ENCODE data around the gene FILIP1L.

FILIP1L gene

GRCh38 chr3:100124201-100124761 is 10.0 kb upstream of the FILIP1L start:
- no peak for DNase-seq
- no peak for ATAC-seq

GRCh38 chr3:100123112-100123511 is 8.8 kb upstream of the FILIP1L start:
- DNase-seq = no peak
- no peak for ATAC-seq

DNA sequence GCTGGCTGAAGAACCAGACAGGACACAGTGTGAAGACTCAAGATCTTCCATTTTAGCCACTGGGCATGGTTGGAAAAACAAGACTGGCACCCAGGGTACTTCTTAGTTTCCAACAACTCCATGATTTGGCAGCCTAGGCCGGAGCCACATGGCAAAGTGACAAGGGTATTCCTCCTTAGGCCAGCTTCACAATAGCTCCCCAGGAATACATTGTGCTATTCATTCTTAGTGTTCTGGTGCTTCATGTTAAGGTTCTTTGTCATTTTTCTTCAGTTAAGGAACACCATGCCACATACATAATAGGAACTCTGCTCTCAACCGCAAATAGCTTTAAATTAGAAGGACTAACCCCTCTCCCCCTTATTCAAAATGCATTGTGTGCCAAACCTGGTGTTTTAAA is 8.0 kb upstream of the FILIP1L start:
- ATAC-seq = no peak
- no peak for DNase-seq

DNA sequence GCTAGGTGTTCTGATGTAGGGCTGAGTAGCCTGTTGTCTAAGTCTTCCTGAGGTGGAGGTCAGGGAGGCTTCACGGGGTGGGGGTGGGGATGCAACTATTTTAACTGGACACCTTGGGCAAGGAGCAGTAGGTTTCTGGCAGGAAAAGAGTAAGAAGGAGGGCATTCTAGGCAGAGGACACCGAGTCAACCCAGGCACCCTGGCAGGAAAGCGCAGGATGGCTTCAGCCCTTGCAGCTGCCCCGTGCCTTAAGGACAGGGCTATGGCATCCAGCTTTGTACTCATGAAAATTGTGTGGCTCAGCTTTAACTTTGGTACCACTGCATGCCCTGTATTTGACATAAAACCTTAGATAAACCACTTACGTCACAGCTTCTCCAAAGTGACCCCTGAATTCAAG is 6.4 kb upstream of the FILIP1L start:
- ATAC-seq (no peak), DNase-seq (no peak)

DNA sequence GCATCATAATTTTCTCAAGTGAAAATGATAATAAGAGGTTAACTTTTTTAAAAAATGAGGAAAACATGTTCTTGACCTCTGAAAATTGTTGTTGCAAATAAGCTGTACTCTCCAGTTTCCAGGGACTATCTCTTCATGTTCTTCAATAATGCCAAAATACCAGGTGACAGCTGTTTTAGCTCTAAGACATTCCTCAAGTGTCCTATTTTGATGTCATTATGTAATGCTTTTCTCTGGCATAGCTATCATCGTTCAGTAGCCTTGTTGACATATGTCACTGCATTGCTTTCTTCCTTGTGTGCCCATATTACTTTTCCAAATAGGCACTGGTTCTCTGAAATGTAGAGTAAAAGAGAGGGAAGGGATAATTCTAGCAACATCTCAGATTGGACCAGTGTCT is 5.7 kb upstream of the FILIP1L start:
- DNase-seq (no peak), ATAC-seq (no peak)

- DNase-seq = no peak
Measured at GRCh38 chr3:100117093-100117492, 2.8 kb upstream of the FILIP1L start.

GRCh38 chr3:100113723-100114412 is 433 bp downstream of the FILIP1L start:
- DNase-seq (no peak), ATAC-seq (no peak)

More at GRCh38 chr3:100117093-100117492, 2.8 kb upstream of the FILIP1L start:
- ATAC-seq = no peak

GRCh38 chr3:100111728-100112127 is 2.6 kb downstream of the FILIP1L start:
- ATAC-seq (no peak), DNase-seq (no peak)

DNA sequence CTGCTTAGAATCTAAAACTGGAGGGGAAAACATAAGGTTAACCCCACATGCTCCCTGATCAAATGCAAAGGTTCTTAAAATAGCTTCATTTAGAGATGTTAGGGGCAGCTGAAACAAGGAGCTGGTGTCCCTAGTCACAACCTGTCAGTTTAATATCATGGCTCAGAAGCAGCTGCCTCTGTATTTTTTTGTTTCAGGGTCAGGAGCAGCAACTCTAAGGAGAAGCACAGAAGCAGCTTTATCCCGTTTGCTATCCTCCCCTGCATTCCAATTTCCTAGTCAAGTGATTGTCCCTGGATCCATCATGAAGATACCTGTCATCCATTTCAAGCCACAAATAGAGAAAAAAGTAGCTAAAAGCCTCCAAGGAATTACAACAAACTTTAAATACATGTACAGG is 4.1 kb downstream of the FILIP1L start:
- no peak for DNase-seq
- ATAC-seq = no peak

- no peak for ATAC-seq
Measured at GRCh38 chr3:100108464-100109079, 5.7 kb downstream of the FILIP1L start.

DNA sequence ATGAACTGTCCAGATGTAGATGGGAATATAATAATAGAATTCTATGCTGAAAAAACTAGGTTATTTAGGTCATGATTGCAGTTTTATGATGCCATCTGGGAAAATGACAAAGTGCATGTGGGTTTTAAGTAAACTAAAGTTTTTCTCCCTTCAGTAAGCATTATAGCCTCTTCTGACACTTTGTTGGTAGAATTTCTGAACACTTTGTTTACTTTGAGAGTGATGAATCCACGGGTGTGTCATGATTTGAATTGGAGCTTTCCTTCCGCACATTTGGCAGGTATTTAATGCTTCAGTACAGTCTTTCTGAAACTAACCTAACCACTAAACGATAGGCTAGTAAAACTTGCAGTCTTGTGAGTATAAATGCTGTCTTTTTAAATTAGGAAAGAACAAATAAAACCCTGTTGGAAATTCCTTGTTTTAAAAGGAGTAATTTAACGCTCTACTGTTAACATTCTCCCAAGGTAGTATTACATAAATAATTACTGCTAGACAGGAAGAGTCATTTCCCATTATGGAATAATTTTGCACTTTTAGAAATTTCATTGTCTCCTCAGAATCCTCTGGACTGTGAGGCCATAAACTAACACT is 7.0 kb downstream of the FILIP1L start:
- no peak for ATAC-seq

More at GRCh38 chr3:100108464-100109079, 5.7 kb downstream of the FILIP1L start:
- DNase-seq = no peak

DNA sequence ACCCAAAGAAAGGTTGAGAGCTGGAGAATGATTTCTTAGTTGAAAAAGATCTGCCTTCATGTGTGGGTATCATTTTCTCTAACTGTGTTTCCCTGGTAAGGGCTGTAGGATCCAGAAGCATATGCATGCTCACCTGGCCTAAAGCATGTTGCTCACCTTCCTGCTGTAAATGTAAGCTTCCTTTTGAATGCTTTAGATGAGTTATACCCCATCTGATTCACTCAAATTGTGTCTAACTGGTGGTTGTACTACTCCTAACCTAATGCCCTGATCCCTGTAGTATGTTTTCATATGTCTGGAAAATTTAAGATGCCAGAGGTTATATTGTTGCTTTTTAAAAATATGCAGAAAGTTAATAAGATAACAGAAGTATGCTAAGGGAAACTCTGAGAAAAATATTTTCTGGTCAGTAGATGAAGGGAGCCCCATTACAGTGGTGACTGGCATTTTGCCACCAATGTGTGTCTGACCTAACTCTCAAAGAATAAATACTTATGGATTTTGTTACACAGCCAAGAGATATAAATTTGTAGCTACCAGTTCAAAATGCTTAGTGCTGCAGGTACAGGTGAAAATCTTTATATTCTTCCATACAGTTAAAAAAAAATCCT is 7.7 kb downstream of the FILIP1L start:
- ATAC-seq (no peak), DNase-seq (no peak)

More for the DNA sequence above, 7.0 kb downstream of the FILIP1L start:
- no peak for DNase-seq

DNA sequence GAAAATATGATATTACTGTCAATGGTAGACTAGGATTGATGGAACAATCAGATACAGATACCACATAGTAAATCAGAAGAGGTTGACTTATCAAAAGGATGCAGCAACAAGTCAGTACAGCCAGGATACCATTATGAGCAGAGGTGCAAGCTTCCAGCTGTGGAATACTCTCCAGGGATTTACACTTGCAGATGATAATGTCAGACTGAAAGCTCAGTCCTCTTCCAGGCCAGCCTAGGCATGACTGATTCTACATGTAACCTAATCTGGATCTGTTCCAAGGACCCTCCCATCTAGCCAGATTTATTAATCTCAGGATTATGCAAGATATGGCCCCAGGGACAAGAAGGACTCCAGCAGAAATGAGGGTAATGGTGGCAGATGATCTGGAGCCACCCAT is 8.2 kb downstream of the FILIP1L start:
- ATAC-seq (no peak), DNase-seq (no peak)

- DNase-seq = no peak
- no peak for ATAC-seq
Measured at GRCh38 chr3:100105501-100105900, 8.8 kb downstream of the FILIP1L start.

DNA sequence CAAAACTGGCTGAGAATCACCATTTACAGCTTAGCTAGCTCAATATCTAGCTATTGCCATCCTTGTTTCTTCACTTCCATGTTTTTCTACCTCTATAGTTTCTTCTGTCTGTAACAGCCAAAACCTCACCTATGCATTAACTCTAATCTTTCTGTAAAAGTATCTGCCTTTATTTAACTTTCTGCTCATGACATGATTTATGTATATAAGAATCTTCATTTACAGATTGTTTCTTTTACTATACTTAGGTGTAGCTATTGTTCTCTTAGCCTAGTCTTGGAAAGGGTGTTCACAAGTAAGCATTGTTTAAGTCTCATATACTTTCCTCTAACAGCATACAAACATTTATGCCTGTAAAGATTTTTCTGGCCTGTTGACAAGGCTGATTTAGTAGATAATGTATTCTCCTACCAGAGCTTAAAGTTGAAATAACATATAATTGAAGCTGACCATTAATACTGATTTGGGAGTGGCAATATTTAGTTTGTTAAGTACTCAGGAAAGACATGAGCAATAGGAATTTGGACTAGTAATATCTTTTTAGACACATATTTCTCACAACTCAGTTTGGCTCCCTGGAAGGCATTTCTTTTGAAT is 9.4 kb downstream of the FILIP1L start:
- no peak for DNase-seq
- no peak for ATAC-seq

DNA sequence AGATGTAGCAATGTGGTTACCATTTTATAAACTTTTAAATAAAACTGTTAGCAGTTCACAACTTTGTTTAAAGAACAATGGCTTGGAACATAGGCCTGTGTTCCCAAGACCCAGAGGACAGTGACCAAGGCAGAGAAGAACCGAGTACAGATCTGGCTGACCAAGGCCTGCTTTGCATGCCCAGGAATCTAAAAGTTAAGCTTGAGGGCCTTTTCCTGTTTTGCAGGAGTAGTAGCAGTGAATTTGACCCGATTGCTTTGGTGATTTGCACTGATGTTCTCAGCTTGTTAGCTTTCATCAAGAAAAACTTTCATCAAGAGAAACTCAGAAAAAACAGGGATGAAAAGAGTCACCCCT is 9.9 kb downstream of the FILIP1L start:
- ATAC-seq = no peak
- DNase-seq = no peak

DNA sequence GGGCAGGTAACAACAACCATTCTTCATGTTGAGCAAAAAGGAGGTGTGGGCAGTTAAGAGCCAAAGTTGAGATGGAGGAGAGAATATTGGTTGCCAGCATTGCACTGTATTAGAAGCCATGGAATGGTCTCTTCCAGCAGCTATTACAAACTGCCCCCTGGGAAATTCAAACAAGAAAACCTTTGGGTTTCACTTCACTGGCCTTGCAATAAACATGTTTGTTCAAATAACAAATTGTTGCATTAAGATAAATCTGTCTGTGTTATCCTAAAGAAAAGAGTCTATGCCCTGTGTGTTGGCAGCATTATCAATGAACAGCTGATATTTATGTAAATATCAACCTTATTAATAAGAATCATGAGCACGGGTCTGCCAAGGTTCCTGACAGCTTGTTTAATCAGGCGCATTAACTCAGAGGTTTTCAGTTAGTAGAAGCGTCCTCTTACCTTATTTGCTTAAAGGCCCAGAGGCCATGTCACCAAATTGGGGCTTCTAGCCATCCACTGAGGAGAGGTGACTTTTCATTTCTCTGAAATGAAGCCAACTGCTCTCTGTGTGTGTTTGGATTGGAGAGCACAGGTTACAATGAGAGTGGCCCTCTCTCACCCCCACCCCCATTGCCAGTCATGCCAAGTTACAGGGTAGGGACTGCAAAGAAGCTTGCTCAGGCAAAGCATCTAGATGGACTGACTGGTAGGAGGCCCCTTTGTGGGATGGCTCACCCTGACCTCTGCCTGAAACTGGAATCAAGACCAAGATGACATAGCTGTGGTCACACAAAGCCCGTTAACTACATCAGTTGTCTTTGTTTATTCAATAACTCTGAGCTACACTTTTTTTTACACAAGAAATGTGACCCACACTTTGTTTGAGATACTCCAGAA is 10.5 kb downstream of the FILIP1L start:
- peak; percentile 22 for DNase-seq
- ATAC-seq = peak; percentile 76

- no peak for DNase-seq
- ATAC-seq = no peak
Measured at GRCh38 chr3:100102757-100103156, 11.5 kb downstream of the FILIP1L start.

GRCh38 chr3:100100425-100100824 is 13.9 kb downstream of the FILIP1L start:
- DNase-seq (no peak), ATAC-seq (no peak)

DNA sequence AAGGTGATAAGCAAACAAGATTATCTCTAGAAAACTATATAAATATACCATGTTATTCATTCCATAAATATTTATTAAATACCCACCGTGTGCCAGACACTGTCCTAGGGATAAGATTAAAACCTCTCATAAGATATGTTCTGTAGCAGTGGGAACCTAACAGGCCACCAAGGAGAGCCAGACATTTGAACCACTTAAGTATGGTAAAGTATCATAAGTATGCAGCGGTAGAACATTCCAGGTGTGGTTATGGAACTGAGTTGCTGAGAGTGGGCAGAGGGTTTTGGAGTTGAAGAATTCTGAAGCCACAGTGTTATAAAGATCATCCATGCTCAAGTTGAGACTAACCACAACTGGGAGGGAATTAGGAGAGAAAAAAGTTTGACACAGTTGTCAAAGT is 14.7 kb downstream of the FILIP1L start:
- DNase-seq = no peak
- ATAC-seq = no peak

DNA sequence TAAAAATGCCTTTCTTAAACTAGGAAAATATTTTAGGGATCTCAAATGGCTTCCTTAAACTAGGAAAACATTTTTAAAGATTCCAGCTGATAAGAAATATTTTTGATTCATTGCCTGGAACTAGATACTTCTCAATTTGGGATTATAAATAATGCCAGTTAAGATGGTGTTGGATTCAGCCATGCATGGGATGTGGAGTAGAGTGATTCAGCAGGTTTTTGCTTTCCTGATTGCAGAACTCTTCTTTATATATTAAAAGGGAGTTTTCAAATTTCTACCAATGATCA is 15.6 kb downstream of the FILIP1L start:
- no peak for ATAC-seq
- no peak for DNase-seq

Data from stimulated activated naive CD8-positive, alpha-beta T cell treated with anti-CD3 and anti-CD28 coated beads, Interleukin-15, Interleukin-2, amounts not matched to agents 100 U/mL and 50 U/mL, for 24 hours (primary cell).